ENCODE results near the gene PCDH7.
A peak's percentile ranks its signal among the peaks of the same experiment; 100 is the strongest.

The PCDH7 gene

GRCh38 chr4:30720021-30720660 lies at the start of gene PCDH7:
TSS of gene PCDH7 (plus strand) at chr4:30720369. CDS start at chr4:30721423, 1,054 bp downstream.
- DNase-seq: no peak

GRCh38 chr4:30671926-30672448 lies 48.2 kb upstream of the PCDH7 start:
- no peak for DNase-seq

- DNase-seq: no peak
These were observed 24.0 kb upstream of the PCDH7 start for GRCh38 chr4:30696191-30696590.

GRCh38 chr4:30714408-30715031 lies 5.6 kb upstream of the PCDH7 start:
- DNase-seq: no peak

- DNase-seq: no peak
These were observed 4.0 kb upstream of the PCDH7 start for GRCh38 chr4:30716158-30716557.

- no peak for DNase-seq
These were observed 3.4 kb upstream of the PCDH7 start for GRCh38 chr4:30716681-30717207.

- no peak for DNase-seq
These were observed 2.8 kb upstream of the PCDH7 start for GRCh38 chr4:30717208-30718020.

- no peak for DNase-seq
These were observed 2.1 kb upstream of the PCDH7 start for GRCh38 chr4:30718021-30718542.

- no peak for DNase-seq
These were observed 1.3 kb upstream of the PCDH7 start for GRCh38 chr4:30718641-30719453.

- DNase-seq: no peak
These were observed 632 bp upstream of the PCDH7 start for GRCh38 chr4:30719454-30720020.

- peak; percentile 63 for DNase-seq
These were observed 554 bp downstream of the PCDH7 start for GRCh38 chr4:30720661-30721184.

- DNase-seq: peak; percentile 62
These were observed 1.3 kb downstream of the PCDH7 start for GRCh38 chr4:30721185-30722091.

- no peak for DNase-seq
These were observed 1.9 kb downstream of the PCDH7 start for GRCh38 chr4:30722092-30722358.

- no peak for DNase-seq
These were observed 2.4 kb downstream of the PCDH7 start for GRCh38 chr4:30722359-30723200.

GRCh38 chr4:30723201-30723955 lies 3.2 kb downstream of the PCDH7 start:
- no peak for DNase-seq

GRCh38 chr4:30724247-30724646 lies 4.1 kb downstream of the PCDH7 start:
- DNase-seq: no peak

GRCh38 chr4:30725562-30725961 lies 5.4 kb downstream of the PCDH7 start:
- no peak for DNase-seq

- DNase-seq: no peak
These were observed 6.0 kb downstream of the PCDH7 start for GRCh38 chr4:30726090-30726675.

- DNase-seq: no peak
These were observed 7.2 kb downstream of the PCDH7 start for GRCh38 chr4:30727409-30727808.
